Measurements from ENCODE around the gene TM2D3. TPM values are rescaled to one million over a fixed set of nuclear protein-coding genes. Genes with fewer than 3 reads are reported as not detected.

TM2D3 gene
- total RNA-seq, 1 experiment from 2014 or later, result 18.8 TPM

- BruUV-seq (replicated peaks), result no TSS peak
- no peaks in the 10 kb centered on the region for H3K9me2 ChIP-seq (ENCODE audit: insufficient read depth)
- H3K4me3 ChIP-seq, result no peak overlapping the region
- H3K36me3 ChIP-seq (ENCODE audit: low read depth), result no peaks in the 10 kb centered on the region
- H3K27ac ChIP-seq, result no peak overlapping the region
- 0 out of 2 replicates have a peak, but pooled peaks cover 3% of the 10 kb centered on the region for H3F3A ChIP-seq (ENCODE audit: insufficient read depth, low read depth)
- no peaks in the 10 kb centered on the region for H3K27me3 ChIP-seq (ENCODE audit: insufficient read depth, low read depth)
- CTCF ChIA-PET, result no interaction called here
- H3K9me3 ChIP-seq (ENCODE audit: insufficient read depth, low read depth), result no peaks in the 10 kb centered on the region
- H2AFZ ChIP-seq, result no peak overlapping the region
- H3K4me1 ChIP-seq (replicated peaks; ENCODE audit: insufficient read depth), result no peaks in the 10 kb centered on the region
- TF ChIP-seq EZH2 (IDR thresholded peaks at IDR 0.05; ENCODE audit: low read depth), result no peak
- no peak for TF ChIP-seq CTCF (conservative IDR thresholded peaks at IDR 0.05)
- no peak for DNase-seq
- intact Hi-C loops (cut with micrococcal nuclease; ENCODE audit: unreplicated experiment), result no loop called here
- no peaks in the 10 kb centered on the region for H3K79me2 ChIP-seq (ENCODE audit: low read depth)
- POLR2A ChIA-PET (ENCODE audit: unreplicated experiment), result no interaction called here
- H4K20me1 ChIP-seq (ENCODE audit: insufficient read depth), result no peaks in the 10 kb centered on the region
- H3K4me2 ChIP-seq, result no peak overlapping the region
Observed at GRCh38 chr15:101689901-101690300, 37.7 kb upstream of the TM2D3 start.

GRCh38 chr15:101686718-101687117, 34.5 kb upstream of the TM2D3 start:
- no peak for DNase-seq
- no peaks in the 10 kb centered on the region for H3K9me3 ChIP-seq (ENCODE audit: insufficient read depth, low read depth)
- H2AFZ ChIP-seq, result no peak overlapping the region
- H4K20me1 ChIP-seq (ENCODE audit: insufficient read depth), result no peaks in the 10 kb centered on the region
- POLR2A ChIA-PET (ENCODE audit: unreplicated experiment), result no interaction called here
- no peak overlapping the region for H3K4me3 ChIP-seq
- no peaks in the 10 kb centered on the region for H3K27me3 ChIP-seq (ENCODE audit: insufficient read depth, low read depth)
- H3K4me1 ChIP-seq (replicated peaks; ENCODE audit: insufficient read depth), result no peaks in the 10 kb centered on the region
- no peak overlapping the region for H3K27ac ChIP-seq
- intact Hi-C loops (cut with micrococcal nuclease; ENCODE audit: unreplicated experiment), result no loop called here
- BruUV-seq (replicated peaks), result no TSS peak
- H3K79me2 ChIP-seq (ENCODE audit: low read depth), result no peaks in the 10 kb centered on the region
- 0 out of 2 replicates have a peak, but pooled peaks cover 3% of the 10 kb centered on the region for H3F3A ChIP-seq (ENCODE audit: insufficient read depth, low read depth)
- no peak for TF ChIP-seq EZH2 (IDR thresholded peaks at IDR 0.05; ENCODE audit: low read depth)
- no peak for TF ChIP-seq CTCF (conservative IDR thresholded peaks at IDR 0.05)
- H3K9me2 ChIP-seq (ENCODE audit: insufficient read depth), result no peaks in the 10 kb centered on the region
- no peak overlapping the region for H3K4me2 ChIP-seq
- CTCF ChIA-PET, result no interaction called here
- H3K36me3 ChIP-seq (ENCODE audit: low read depth), result no peaks in the 10 kb centered on the region

GRCh38 chr15:101684877-101685276, 32.7 kb upstream of the TM2D3 start:
- BruUV-seq (replicated peaks), result no TSS peak

More at GRCh38 chr15:101684877-101685276, 32.7 kb upstream of the TM2D3 start:
- no peaks in the 10 kb centered on the region for H3K4me1 ChIP-seq (replicated peaks; ENCODE audit: insufficient read depth)
- no peak overlapping the region for H3K4me2 ChIP-seq
- no peak for DNase-seq
- no peak overlapping the region for H3K27ac ChIP-seq
- H2AFZ ChIP-seq, result no peak overlapping the region
- H4K20me1 ChIP-seq (ENCODE audit: insufficient read depth), result no peaks in the 10 kb centered on the region
- no peaks in the 10 kb centered on the region; the same call in 1 of the 2 replicates for H3K9me2 ChIP-seq (ENCODE audit: insufficient read depth)
- H3K9me3 ChIP-seq (ENCODE audit: insufficient read depth, low read depth), result no peaks in the 10 kb centered on the region
- ChIA-PET POLR2A (ENCODE audit: unreplicated experiment) (no interaction called here), CTCF (no interaction called here)
- no peaks in the 10 kb centered on the region for H3K79me2 ChIP-seq (ENCODE audit: low read depth)
- H3K4me3 ChIP-seq, result no peak overlapping the region
- TF ChIP-seq EZH2 (IDR thresholded peaks at IDR 0.05; ENCODE audit: low read depth) (no peak), CTCF (conservative IDR thresholded peaks at IDR 0.05) (no peak)
- intact Hi-C loops (cut with micrococcal nuclease; ENCODE audit: unreplicated experiment), result no loop called here
- 0 out of 2 replicates have a peak, but pooled peaks cover 3% of the 10 kb centered on the region for H3F3A ChIP-seq (ENCODE audit: insufficient read depth, low read depth)
- H3K27me3 ChIP-seq (ENCODE audit: insufficient read depth, low read depth), result no peaks in the 10 kb centered on the region
- no peaks in the 10 kb centered on the region for H3K36me3 ChIP-seq (ENCODE audit: low read depth)
